WTC11 (cell line): ENCODE measurements around the gene ADGRL1.

Experiments
- ATF2 ChIP-seq: sonication (generic); formaldehyde crosslinking; IDR thresholded peaks from 2 replicates; pipeline ENCODE4 v1.8.1; 2022; ENCODE audit warnings: low read depth, missing genetic modification reagents, borderline replicate concordance
- CTCF ChIP-seq: fragments of 200-600 bp; IDR thresholded peaks from 2 replicates; pipeline ENCODE4 v1.8.0; 2022; ENCODE audit warnings: antibody characterized with exemption
- ELF4 ChIP-seq: sonication (generic); formaldehyde crosslinking; IDR thresholded peaks from 2 replicates; pipeline ENCODE4 v1.8.1; 2022; ENCODE audit warnings: low read depth, mild to moderate bottlenecking, moderate library complexity, missing genetic modification reagents
- FOXK1 ChIP-seq: sonication (generic); formaldehyde crosslinking; IDR thresholded peaks from 2 replicates; pipeline ENCODE4 v1.8.0; 2022; ENCODE audit warnings: mild to moderate bottlenecking, moderate library complexity, missing genetic modification reagents
- GABPB1 ChIP-seq: sonication (generic); formaldehyde crosslinking; IDR thresholded peaks from 2 replicates; pipeline ENCODE4 v1.8.1; 2023; ENCODE audit warnings: mild to moderate bottlenecking, missing genetic modification reagents
- NR2C2 ChIP-seq: sonication (generic); formaldehyde crosslinking; IDR thresholded peaks from 2 replicates; pipeline ENCODE4 v1.8.0; 2022; ENCODE audit warnings: mild to moderate bottlenecking, missing genetic modification reagents
- SMAD4 ChIP-seq: sonication (generic); formaldehyde crosslinking; IDR thresholded peaks from 2 replicates; pipeline ENCODE4 v1.8.0; 2022; ENCODE audit warnings: mild to moderate bottlenecking, missing genetic modification reagents
- TEAD4 ChIP-seq: sonication (generic); formaldehyde crosslinking; IDR thresholded peaks from 2 replicates; pipeline ENCODE4 v1.8.0; 2022; ENCODE audit warnings: mild to moderate bottlenecking, missing genetic modification reagents
- ZNF232 ChIP-seq: sonication (generic); formaldehyde crosslinking; IDR thresholded peaks from 2 replicates; pipeline ENCODE4 v1.8.0; 2022; ENCODE audit warnings: mild to moderate bottlenecking, missing genetic modification reagents
- TF ChIP-seq, protein P1 (sequence below): sonication (generic); formaldehyde crosslinking; conservative IDR thresholded peaks from 2 replicates; pipeline ENCODE4 v1.8.1; 2022; ENCODE audit warnings: mild to moderate bottlenecking, missing genetic modification reagents
- TF ChIP-seq, protein P2 (sequence below): sonication (generic); formaldehyde crosslinking; IDR thresholded peaks from 2 replicates; pipeline ENCODE4 v1.8.0; 2023; ENCODE audit warnings: missing genetic modification reagents
- TF ChIP-seq, protein P3 (sequence below): sonication (generic); formaldehyde crosslinking; IDR thresholded peaks from 2 replicates; pipeline ENCODE4 v1.8.1; 2023; ENCODE audit warnings: mild to moderate bottlenecking, missing genetic modification reagents, moderate library complexity

DNA sequence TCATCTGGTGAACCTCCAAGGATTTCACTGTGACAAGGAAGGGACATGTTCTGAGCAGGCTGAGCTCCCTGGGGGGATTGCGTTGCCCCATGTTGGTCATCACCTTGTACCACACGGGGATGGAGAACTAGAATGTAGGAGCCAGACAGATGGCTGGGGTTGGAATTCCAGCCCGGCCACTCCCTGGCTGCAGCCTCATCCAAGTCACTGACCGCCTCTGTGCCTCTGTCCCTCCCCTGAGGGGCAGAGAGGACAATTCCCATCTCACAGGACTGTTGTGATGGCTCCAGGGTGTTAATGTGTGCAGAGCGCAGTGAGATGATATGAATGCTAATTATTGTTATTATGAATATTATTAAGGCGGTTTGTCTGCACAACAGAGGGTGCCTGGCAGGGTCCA lies 24.1 kb downstream of the ADGRL1 start:
- no peak for TF ChIP-seq CTCF
- TF ChIP-seq GABPB1 (CRISPR knock-in tag) = no peak
- no peak for TF ChIP-seq SMAD4 (CRISPR knock-in tag)
- TF ChIP-seq ATF2 (CRISPR knock-in tag) = no peak
- TF ChIP-seq, protein P1, sequence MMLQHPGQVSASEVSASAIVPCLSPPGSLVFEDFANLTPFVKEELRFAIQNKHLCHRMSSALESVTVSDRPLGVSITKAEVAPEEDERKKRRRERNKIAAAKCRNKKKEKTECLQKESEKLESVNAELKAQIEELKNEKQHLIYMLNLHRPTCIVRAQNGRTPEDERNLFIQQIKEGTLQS (CRISPR knock-in tag) = no peak
- TF ChIP-seq, protein P2, sequence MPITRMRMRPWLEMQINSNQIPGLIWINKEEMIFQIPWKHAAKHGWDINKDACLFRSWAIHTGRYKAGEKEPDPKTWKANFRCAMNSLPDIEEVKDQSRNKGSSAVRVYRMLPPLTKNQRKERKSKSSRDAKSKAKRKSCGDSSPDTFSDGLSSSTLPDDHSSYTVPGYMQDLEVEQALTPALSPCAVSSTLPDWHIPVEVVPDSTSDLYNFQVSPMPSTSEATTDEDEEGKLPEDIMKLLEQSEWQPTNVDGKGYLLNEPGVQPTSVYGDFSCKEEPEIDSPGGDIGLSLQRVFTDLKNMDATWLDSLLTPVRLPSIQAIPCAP (CRISPR knock-in tag) = no peak
- TF ChIP-seq ZNF232 (CRISPR knock-in tag) = no peak
- no peak for TF ChIP-seq TEAD4 (CRISPR knock-in tag)
- TF ChIP-seq NR2C2 (CRISPR knock-in tag) = no peak
- TF ChIP-seq ELF4 = no peak
- TF ChIP-seq FOXK1 (CRISPR knock-in tag) = no peak
- TF ChIP-seq, protein P3, sequence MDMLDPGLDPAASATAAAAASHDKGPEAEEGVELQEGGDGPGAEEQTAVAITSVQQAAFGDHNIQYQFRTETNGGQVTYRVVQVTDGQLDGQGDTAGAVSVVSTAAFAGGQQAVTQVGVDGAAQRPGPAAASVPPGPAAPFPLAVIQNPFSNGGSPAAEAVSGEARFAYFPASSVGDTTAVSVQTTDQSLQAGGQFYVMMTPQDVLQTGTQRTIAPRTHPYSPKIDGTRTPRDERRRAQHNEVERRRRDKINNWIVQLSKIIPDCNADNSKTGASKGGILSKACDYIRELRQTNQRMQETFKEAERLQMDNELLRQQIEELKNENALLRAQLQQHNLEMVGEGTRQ = no peak
